Gastrocnemius medialis (tissue), 4 donors: Measurements from ENCODE around the gene ALOX5AP. TPM values are rescaled to one million over a fixed set of nuclear protein-coding genes. Genes with fewer than 3 reads are reported as not detected.

Experiments
- ATAC-seq, 2 donors: fragments of 150-250 bp; one replicate each; pipeline ENCODE4 v1.9.1; 2016
- DNase-seq, 2 donors: peaks; one replicate each; pipeline ENCODE4 v3.0.0-alpha.2; 2019
- H3K27ac ChIP-seq, 4 donors: fragments of 200-600 bp; sonication (generic); 1 replicate in 1 of 4; 2 replicates in 3 of 4; pipeline ENCODE4 v1.5.1; 2016 to 2018; ENCODE audit warnings: mild to moderate bottlenecking in 2 of 4, moderate library complexity in 1 of 4
- H3K27me3 ChIP-seq, 3 donors: fragments of 200-600 bp; sonication (generic) in 2 of 3; 1 replicate in 1 of 3; 2 replicates in 2 of 3; pipeline versions ENCODE4 v1.5.1 to v1.6.0; 2016 to 2019; ENCODE audit warnings: mild to moderate bottlenecking in 1 of 3, moderate library complexity in 1 of 3
- H3K36me3 ChIP-seq, 2 donors: fragments of 200-600 bp; sonication (generic) in 1 of 2; one replicate each; pipeline ENCODE4 v1.5.1; 2017 to 2018
- H3K4me1 ChIP-seq, 2 donors: fragments of 200-600 bp; sonication (generic) in 1 of 2; one replicate each; pipeline ENCODE4 v1.5.1; 2016 to 2017; ENCODE audit warnings: mild to moderate bottlenecking in 2 of 2
- H3K4me3 ChIP-seq, 4 donors: fragments of 200-600 bp; sonication (generic) in 3 of 4; 1 replicate in 1 of 4; 2 replicates in 3 of 4; pipeline ENCODE4 v1.5.1; 2016 to 2019; ENCODE audit warnings: mild to moderate bottlenecking in 2 of 4
- H3K9me3 ChIP-seq, 3 donors: fragments of 200-600 bp; sonication (generic) in 2 of 3; 1 replicate in 1 of 3; 2 replicates in 2 of 3; pipeline ENCODE4 v1.5.1; 2016 to 2019
- CTCF ChIP-seq, 5 experiments: fragments of 450-650 bp in 3 of 5; fragments of 200-600 bp in 2 of 5; sonication (generic) in 2 of 5; IDR thresholded peaks in 4 of 5; conservative IDR thresholded peaks in 1 of 5; 1 replicate in 4 of 5; 2 replicates in 1 of 5; pipeline ENCODE4 v1.5.1; 2016 to 2019; ENCODE audit warnings: antibody characterized with exemption in 5 of 5, mild to moderate bottlenecking in 3 of 5, moderate library complexity in 3 of 5
- POLR2A ChIP-seq, 2 donors: fragments of 450-650 bp; IDR thresholded peaks; one replicate each; pipeline ENCODE4 v1.6.1; 2017; ENCODE audit warnings: antibody characterized with exemption in 2 of 2, mild to moderate bottlenecking in 2 of 2, moderate library complexity in 2 of 2
- in situ Hi-C, 4 donors: fragments of 200-750 bp; cut with MboI; loops; one replicate each; pipeline versions ENCODE4 v1.15.0 to v1.8.0; 2017; ENCODE audit warnings: low sequenced_read_pairs in 4 of 4
- intact Hi-C: fragments of 100-400 bp; cut with DNase I; formaldehyde crosslinking; loops from one replicate; pipeline ENCODE4 v1.15.1; 2023; ENCODE audit warnings: low total_unique reads
- total RNA-seq, 4 donors: library from RNA; depleted of rRNA; stranded (reverse); fragments of >200 nt; gene quantifications; one replicate each; pipeline versions ENCODE4 v1.1.0 to v1.2.3, GENCODE V29; 2016

Gene ALOX5AP
- total RNA-seq, 4 donors from 2014 or later: 5.3 to 9.1 (median 7.1) TPM

- no peaks in the 10 kb centered on the region for H3K4me1 ChIP-seq
- ATAC-seq (no peak), DNase-seq (no peak)
- in situ Hi-C loops: loop anchor here in 1 of 4 donors (25.0 kb wide), 1 partner anchor 649 kb away; no protein-coding TSS in a partner anchor
- H3K4me3 ChIP-seq: no peak overlapping the region
- H3K36me3 ChIP-seq: no peaks in the 10 kb centered on the region
- no peaks in the 10 kb centered on the region for H3K9me3 ChIP-seq
- TF ChIP-seq CTCF (IDR thresholded peaks at IDR 0.05 in 4 of 5, conservative IDR thresholded peaks at IDR 0.05 in 1 of 5): no peak
- TF ChIP-seq POLR2A (IDR thresholded peaks at IDR 0.05): no peak
- no peaks in the 10 kb centered on the region for H3K27me3 ChIP-seq
- intact Hi-C loops: no loop called here
- no peak overlapping the region for H3K27ac ChIP-seq
Observed at GRCh38 chr13:30786648-30787047, 51.3 kb downstream of the ALOX5AP start.

GRCh38 chr13:30787738-30788525 is 52.6 kb downstream of the ALOX5AP start:
- in situ Hi-C loops: loop anchor here in 1 of 4 donors (25.0 kb wide), 1 partner anchor 651 kb away; no protein-coding TSS in a partner anchor
- no peak for DNase-seq
- no peak for TF ChIP-seq CTCF (IDR thresholded peaks at IDR 0.05 in 4 of 5, conservative IDR thresholded peaks at IDR 0.05 in 1 of 5)
- TF ChIP-seq POLR2A (IDR thresholded peaks at IDR 0.05): no peak

GRCh38 chr13:30789166-30789862 is 54.0 kb downstream of the ALOX5AP start:
- TF ChIP-seq POLR2A (IDR thresholded peaks at IDR 0.05) (no peak), CTCF (IDR thresholded peaks at IDR 0.05 in 4 of 5, conservative IDR thresholded peaks at IDR 0.05 in 1 of 5) (no peak)
- ATAC-seq: no peak
- intact Hi-C loops (no loop called here), in situ Hi-C loops (loop anchor here in 1 of 4 donors (25.0 kb wide), 1 partner anchor 652 kb away; no protein-coding TSS in a partner anchor)
- H3K4me1 ChIP-seq: peaks cover 3 to 9% of the 10 kb centered on the region in 2 donors
- H3K4me3 ChIP-seq: no peak overlapping the region
- H3K27me3 ChIP-seq: no peaks in the 10 kb centered on the region
- no peaks in the 10 kb centered on the region for H3K36me3 ChIP-seq
- DNase-seq: no peak
- H3K9me3 ChIP-seq: no peaks in the 10 kb centered on the region
- no peak overlapping the region for H3K27ac ChIP-seq

More at GRCh38 chr13:30787738-30788525, 52.6 kb downstream of the ALOX5AP start:
- no peaks in the 10 kb centered on the region for H3K27me3 ChIP-seq
- intact Hi-C loops: no loop called here
- no peak overlapping the region for H3K27ac ChIP-seq
- ATAC-seq: no peak
- peaks cover 3 to 8% of the 10 kb centered on the region in 2 donors for H3K4me1 ChIP-seq
- H3K4me3 ChIP-seq: no peak overlapping the region
- no peaks in the 10 kb centered on the region for H3K9me3 ChIP-seq
- H3K36me3 ChIP-seq: no peaks in the 10 kb centered on the region

GRCh38 chr13:30790592-30790991 is 55.2 kb downstream of the ALOX5AP start:
- Histone ChIP-seq H3K27me3 (no peaks in the 10 kb centered on the region), H3K27ac (no peak overlapping the region), H3K36me3 (no peaks in the 10 kb centered on the region), H3K9me3 (no peaks in the 10 kb centered on the region), H3K4me3 (no peak overlapping the region), H3K4me1 (peaks cover 3 to 9% of the 10 kb centered on the region in 2 donors)
- ATAC-seq: no peak
- no peak for DNase-seq
- no peak for TF ChIP-seq POLR2A (IDR thresholded peaks at IDR 0.05)
- no peak for TF ChIP-seq CTCF (IDR thresholded peaks at IDR 0.05 in 4 of 5, conservative IDR thresholded peaks at IDR 0.05 in 1 of 5)
- in situ Hi-C loops (loop anchor here in 1 of 4 donors (25.0 kb wide), 1 partner anchor 653 kb away; no protein-coding TSS in a partner anchor), intact Hi-C loops (no loop called here)
